Measurements from ENCODE around the gene CLIC1.

DNA sequence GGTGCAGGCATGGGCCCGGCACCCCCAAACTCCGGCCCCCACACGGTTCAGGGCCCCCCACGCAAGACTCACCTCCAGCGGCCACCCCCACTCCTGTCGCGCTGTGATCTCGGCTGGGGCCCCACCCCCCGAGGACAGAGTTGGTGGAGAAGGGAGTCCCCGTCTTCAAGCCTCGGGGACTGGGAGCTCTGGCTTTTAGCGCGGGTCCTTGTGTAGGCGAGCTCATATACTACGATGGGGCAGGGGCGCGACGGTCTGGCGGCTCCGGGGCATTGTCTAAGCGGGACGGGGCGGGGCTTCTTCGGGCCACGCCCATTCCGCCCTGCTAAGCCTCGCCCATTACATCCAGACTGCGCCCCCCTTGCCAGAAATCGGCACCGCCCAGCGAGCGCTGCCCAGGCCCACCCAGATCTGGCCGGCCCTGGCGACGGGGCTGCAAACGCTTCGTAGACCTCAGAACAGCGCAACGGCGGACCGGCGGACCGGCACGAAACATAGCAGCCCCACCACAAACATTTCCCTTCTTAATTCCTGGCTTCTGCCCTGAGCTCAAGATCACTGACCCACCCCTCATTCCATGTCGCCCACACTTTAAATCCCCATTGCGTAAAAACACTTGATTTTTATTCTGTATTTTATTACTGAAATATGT, 6.2 kb downstream of the CLIC1 start:
- TF ChIP-seq POLR2A (IDR thresholded peaks at IDR 0.05) (no peak), POLR2AphosphoS5 (IDR thresholded peaks at IDR 0.05) (peak; percentile 84 to 91 (median 86))
- TF ChIP-seq, protein P1, sequence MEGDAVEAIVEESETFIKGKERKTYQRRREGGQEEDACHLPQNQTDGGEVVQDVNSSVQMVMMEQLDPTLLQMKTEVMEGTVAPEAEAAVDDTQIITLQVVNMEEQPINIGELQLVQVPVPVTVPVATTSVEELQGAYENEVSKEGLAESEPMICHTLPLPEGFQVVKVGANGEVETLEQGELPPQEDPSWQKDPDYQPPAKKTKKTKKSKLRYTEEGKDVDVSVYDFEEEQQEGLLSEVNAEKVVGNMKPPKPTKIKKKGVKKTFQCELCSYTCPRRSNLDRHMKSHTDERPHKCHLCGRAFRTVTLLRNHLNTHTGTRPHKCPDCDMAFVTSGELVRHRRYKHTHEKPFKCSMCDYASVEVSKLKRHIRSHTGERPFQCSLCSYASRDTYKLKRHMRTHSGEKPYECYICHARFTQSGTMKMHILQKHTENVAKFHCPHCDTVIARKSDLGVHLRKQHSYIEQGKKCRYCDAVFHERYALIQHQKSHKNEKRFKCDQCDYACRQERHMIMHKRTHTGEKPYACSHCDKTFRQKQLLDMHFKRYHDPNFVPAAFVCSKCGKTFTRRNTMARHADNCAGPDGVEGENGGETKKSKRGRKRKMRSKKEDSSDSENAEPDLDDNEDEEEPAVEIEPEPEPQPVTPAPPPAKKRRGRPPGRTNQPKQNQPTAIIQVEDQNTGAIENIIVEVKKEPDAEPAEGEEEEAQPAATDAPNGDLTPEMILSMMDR (IDR thresholded peaks at IDR 0.05 in 8 of 11, conservative IDR thresholded peaks at IDR 0.05 in 3 of 11): peak in 2 of 11 experiments; percentile 10 to 37
